ENCODE results near the gene GPSM1.

DNA sequence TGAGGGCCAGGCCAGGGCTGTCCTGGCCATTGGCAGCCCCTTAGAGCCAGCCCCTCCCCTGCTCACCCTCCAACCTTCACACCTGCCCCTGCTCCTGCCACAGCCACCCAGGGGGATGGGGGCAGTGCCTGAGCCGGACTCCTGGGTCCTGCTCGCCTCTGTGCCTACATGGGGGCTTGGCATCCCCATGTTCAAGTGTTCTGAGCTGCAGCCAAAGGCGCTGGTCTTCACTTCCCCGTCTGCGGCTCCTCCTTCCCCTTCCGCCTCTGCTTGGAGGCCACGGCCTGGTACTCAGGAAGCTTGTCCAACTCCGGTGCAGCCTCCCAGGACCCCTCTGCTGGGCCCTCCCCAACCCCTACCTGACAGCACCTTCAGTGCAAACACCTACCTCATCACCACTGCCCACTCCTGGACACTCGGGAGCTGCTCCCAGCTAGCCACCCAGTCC is 38.5 kb downstream of the GPSM1 start:
- TF ChIP-seq, protein P1, sequence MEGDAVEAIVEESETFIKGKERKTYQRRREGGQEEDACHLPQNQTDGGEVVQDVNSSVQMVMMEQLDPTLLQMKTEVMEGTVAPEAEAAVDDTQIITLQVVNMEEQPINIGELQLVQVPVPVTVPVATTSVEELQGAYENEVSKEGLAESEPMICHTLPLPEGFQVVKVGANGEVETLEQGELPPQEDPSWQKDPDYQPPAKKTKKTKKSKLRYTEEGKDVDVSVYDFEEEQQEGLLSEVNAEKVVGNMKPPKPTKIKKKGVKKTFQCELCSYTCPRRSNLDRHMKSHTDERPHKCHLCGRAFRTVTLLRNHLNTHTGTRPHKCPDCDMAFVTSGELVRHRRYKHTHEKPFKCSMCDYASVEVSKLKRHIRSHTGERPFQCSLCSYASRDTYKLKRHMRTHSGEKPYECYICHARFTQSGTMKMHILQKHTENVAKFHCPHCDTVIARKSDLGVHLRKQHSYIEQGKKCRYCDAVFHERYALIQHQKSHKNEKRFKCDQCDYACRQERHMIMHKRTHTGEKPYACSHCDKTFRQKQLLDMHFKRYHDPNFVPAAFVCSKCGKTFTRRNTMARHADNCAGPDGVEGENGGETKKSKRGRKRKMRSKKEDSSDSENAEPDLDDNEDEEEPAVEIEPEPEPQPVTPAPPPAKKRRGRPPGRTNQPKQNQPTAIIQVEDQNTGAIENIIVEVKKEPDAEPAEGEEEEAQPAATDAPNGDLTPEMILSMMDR (IDR thresholded peaks at IDR 0.05): no peak
- TF ChIP-seq POLR2A (IDR thresholded peaks at IDR 0.05): no peak
